KMS-11 (cell line): ENCODE results near the gene RNF40.

ENCODE experiments used
- H2AFZ ChIP-seq: fragments of 200-600 bp; sonication (generic); 2 replicates; pipeline ENCODE4 v1.6.1; 2016; ENCODE audit warnings: antibody characterized with exemption, mixed run types, low read depth
- H3K27ac ChIP-seq: fragments of 200-600 bp; sonication (generic); 2 replicates; pipeline ENCODE4 v1.6.1; 2016; ENCODE audit warnings: mild to moderate bottlenecking, mixed run types
- H3K27me3 ChIP-seq: fragments of 200-600 bp; sonication (generic); 2 replicates; pipeline ENCODE4 v1.6.1; 2017; ENCODE audit warnings: mild to moderate bottlenecking, low read depth, mixed run types, moderate library complexity; ENCODE audit not compliant: insufficient read depth
- H3K36me3 ChIP-seq: fragments of 200-600 bp; sonication (generic); 2 replicates; pipeline ENCODE4 v1.6.1; 2017; ENCODE audit warnings: mild to moderate bottlenecking, mixed run types; ENCODE audit not compliant: insufficient read depth
- H3K4me1 ChIP-seq: fragments of 200-600 bp; sonication (generic); 2 replicates; pipeline ENCODE4 v1.6.1; 2016; ENCODE audit warnings: mild to moderate bottlenecking, low read depth, mixed run types; ENCODE audit not compliant: poor library complexity, severe bottlenecking
- H3K4me2 ChIP-seq: fragments of 200-600 bp; sonication (generic); 2 replicates; pipeline ENCODE4 v1.7.0; 2016; ENCODE audit warnings: mild to moderate bottlenecking, mixed run types
- H3K4me3 ChIP-seq: fragments of 200-600 bp; sonication (generic); IDR thresholded peaks from 2 replicates; pipeline ENCODE4 v1.6.1; 2017; ENCODE audit warnings: low read depth, low read length, mixed read lengths; ENCODE audit not compliant: insufficient read depth
- H3K79me2 ChIP-seq: fragments of 200-600 bp; sonication (generic); 2 replicates; pipeline ENCODE4 v1.6.1; 2016; ENCODE audit warnings: low read depth, mixed run types; ENCODE audit not compliant: insufficient read depth
- H3K9ac ChIP-seq: fragments of 200-600 bp; sonication (generic); 2 replicates; pipeline ENCODE4 v1.6.1; 2016; ENCODE audit warnings: mild to moderate bottlenecking, mixed run types
- H4K20me1 ChIP-seq: fragments of 200-600 bp; sonication (generic); 2 replicates; pipeline ENCODE4 v1.6.1; 2016; ENCODE audit warnings: mild to moderate bottlenecking, mixed run types; ENCODE audit not compliant: insufficient read depth
- TF ChIP-seq, protein P1 (sequence below): fragments of 200-600 bp; sonication (generic); conservative IDR thresholded peaks from 2 replicates; pipeline ENCODE4 v1.6.1; 2017; ENCODE audit warnings: low read depth, mild to moderate bottlenecking, antibody characterized with exemption, low read length, moderate library complexity, mixed read lengths

RNF40 gene

DNA sequence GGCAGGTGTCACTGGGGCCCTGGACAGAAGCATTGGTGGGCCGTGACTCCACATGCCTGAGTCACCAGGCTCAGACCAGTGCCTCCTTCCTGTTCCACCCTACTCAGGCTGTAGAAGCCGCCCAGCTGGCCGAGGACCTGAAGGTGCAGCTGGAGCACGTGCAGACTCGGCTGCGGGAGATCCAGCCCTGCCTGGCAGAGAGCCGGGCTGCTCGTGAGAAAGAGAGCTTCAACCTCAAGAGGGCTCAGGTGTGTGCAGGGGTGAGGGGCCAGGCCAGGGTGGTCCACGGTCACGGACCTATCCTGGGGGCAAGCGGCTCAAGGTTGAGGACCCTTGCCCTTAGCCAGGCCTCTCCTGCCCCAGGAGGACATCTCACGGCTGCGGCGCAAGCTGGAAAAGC lies 9.6 kb downstream of the RNF40 start:
- H3K9ac ChIP-seq = no peak overlapping the region
- H3K27me3 ChIP-seq = no peaks in the 10 kb centered on the region
- H3K36me3 ChIP-seq = peaks cover 17% of the 10 kb centered on the region
- H3K4me1 ChIP-seq = no peaks in the 10 kb centered on the region
- no peak overlapping the region for H3K4me2 ChIP-seq
- TF ChIP-seq, protein P1, sequence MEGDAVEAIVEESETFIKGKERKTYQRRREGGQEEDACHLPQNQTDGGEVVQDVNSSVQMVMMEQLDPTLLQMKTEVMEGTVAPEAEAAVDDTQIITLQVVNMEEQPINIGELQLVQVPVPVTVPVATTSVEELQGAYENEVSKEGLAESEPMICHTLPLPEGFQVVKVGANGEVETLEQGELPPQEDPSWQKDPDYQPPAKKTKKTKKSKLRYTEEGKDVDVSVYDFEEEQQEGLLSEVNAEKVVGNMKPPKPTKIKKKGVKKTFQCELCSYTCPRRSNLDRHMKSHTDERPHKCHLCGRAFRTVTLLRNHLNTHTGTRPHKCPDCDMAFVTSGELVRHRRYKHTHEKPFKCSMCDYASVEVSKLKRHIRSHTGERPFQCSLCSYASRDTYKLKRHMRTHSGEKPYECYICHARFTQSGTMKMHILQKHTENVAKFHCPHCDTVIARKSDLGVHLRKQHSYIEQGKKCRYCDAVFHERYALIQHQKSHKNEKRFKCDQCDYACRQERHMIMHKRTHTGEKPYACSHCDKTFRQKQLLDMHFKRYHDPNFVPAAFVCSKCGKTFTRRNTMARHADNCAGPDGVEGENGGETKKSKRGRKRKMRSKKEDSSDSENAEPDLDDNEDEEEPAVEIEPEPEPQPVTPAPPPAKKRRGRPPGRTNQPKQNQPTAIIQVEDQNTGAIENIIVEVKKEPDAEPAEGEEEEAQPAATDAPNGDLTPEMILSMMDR = no peak
- H2AFZ ChIP-seq = no peak overlapping the region
- no peak overlapping the region for H3K4me3 ChIP-seq
- no peaks in the 10 kb centered on the region for H3K79me2 ChIP-seq
- H3K27ac ChIP-seq = no peak overlapping the region
- no peaks in the 10 kb centered on the region for H4K20me1 ChIP-seq

DNA sequence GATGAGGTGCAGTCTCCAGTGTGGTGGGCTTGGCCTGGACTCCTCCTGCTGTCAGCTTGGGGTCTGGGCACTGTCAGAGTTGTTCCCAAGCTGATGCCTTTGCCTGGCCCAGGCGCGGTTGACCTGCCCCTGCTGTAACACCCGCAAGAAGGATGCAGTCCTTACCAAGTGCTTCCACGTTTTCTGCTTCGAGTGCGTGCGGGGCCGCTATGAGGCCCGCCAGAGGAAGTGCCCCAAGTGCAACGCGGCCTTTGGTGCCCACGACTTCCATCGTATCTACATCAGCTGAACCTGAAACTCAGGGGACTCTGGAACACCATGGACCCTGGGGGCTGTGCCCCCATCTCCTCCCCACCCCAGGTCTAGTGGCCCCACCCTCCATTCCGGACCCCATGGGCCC lies 11.7 kb downstream of the RNF40 start:
- H3K27ac ChIP-seq = no peak overlapping the region
- H3K4me1 ChIP-seq = no peaks in the 10 kb centered on the region
- H4K20me1 ChIP-seq = no peaks in the 10 kb centered on the region
- no peaks in the 10 kb centered on the region for H3K79me2 ChIP-seq
- no peak overlapping the region for H3K9ac ChIP-seq
- H3K4me2 ChIP-seq = no peak overlapping the region
- TF ChIP-seq, protein P1 = no peak
- H3K4me3 ChIP-seq = no peak overlapping the region
- no peak overlapping the region for H2AFZ ChIP-seq
- peaks cover 13% of the 10 kb centered on the region; the same call in 1 of the 2 replicates for H3K36me3 ChIP-seq
- H3K27me3 ChIP-seq = no peaks in the 10 kb centered on the region

GRCh38 chr16:30774367-30775130 lies 12.4 kb downstream of the RNF40 start:
- Histone ChIP-seq H3K4me3 (no peak overlapping the region), H3K27me3 (no peaks in the 10 kb centered on the region), H3K4me2 (no peak overlapping the region), H4K20me1 (no peaks in the 10 kb centered on the region), H3K36me3 (peaks cover 6% of the 10 kb centered on the region; the same call in 1 of the 2 replicates), H3K4me1 (no peaks in the 10 kb centered on the region), H3K9ac (no peak overlapping the region), H3K27ac (no peak overlapping the region), H2AFZ (no peak overlapping the region), H3K79me2 (no peaks in the 10 kb centered on the region)
- TF ChIP-seq, protein P1 = no peak

DNA sequence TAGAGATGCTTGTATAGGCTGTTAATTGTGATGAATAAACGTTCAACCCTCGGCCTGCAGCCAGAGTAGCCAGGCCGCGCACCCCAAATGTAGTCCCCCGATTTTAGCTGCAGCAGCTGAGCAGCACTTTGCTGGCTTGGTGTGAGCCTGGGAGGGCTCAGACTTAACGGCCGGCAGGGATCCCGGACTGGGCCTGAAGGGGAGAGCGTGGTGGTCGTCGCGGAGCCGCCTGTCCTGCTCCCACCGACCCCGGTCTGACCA lies 12.9 kb downstream of the RNF40 start:
- no peak overlapping the region for H3K27ac ChIP-seq
- H3K9ac ChIP-seq = no peak overlapping the region
- H3K4me3 ChIP-seq = no peak overlapping the region
- no peaks in the 10 kb centered on the region for H3K4me1 ChIP-seq
- H3K4me2 ChIP-seq = no peak overlapping the region
- TF ChIP-seq, protein P1 = no peak
- H3K27me3 ChIP-seq = no peaks in the 10 kb centered on the region
- H3K79me2 ChIP-seq = no peaks in the 10 kb centered on the region
- peaks cover 4% of the 10 kb centered on the region; the same call in 1 of the 2 replicates for H3K36me3 ChIP-seq
- H4K20me1 ChIP-seq = no peaks in the 10 kb centered on the region
- H2AFZ ChIP-seq = no peak overlapping the region
